ENCODE measurements around the gene CCDC78. TPM values are rescaled to one million over a fixed set of nuclear protein-coding genes. Genes with fewer than 3 reads are reported as not detected.

Gene CCDC78
- total and polyA plus RNA-seq, 2 experiments from 2014 or later: 10.5 to 12.6 TPM

DNA sequence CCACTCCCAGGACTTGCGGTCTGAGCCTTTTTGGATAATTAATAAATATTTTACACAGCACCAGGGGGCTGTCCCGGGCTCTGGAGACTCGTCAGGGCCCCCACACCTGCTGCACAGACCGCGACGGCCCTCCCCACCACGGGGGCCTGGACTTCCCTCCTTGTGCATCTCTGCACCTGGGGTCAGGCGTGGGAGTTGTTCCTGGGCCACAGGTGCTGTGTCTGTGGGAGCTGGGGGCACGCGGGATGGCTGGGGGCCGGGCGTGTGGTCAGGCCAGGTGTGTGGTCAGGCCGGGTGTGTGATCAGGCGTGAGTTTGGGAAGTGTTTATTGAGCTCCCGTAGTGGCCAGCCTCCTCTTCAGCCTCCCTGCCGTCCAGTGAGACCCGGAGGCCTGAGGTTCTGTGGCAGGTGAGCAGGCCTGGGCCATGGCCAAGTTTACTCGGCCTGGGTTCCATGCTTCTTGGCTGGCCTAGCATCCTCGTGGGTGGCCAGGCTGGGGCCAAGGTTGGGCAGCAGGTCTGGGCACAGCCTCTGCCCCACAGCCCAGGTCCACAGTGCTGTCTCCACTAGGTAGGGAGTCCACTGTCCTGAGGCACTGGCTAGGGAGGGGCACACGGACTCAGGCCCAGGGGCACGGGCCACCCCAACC, 47.9 kb downstream of the CCDC78 start (continued):
- TF ChIP-seq STAT1 (IDR thresholded peaks at IDR 0.05; ENCODE audit: unreplicated experiment) (no peak), JUNB (IDR thresholded peaks at IDR 0.05; ENCODE audit: unreplicated experiment) (no peak), ZNF114 (CRISPR knock-in tag; IDR thresholded peaks at IDR 0.05) (no peak), NANOG (IDR thresholded peaks at IDR 0.05; ENCODE audit: borderline replicate concordance) (no peak), EZH2phosphoT487 (IDR thresholded peaks at IDR 0.05; ENCODE audit: unreplicated experiment) (no peak), ZNF331 (CRISPR knock-in tag; IDR thresholded peaks at IDR 0.05; ENCODE audit: low read depth) (no peak)
- TF ChIP-seq, protein P1, sequence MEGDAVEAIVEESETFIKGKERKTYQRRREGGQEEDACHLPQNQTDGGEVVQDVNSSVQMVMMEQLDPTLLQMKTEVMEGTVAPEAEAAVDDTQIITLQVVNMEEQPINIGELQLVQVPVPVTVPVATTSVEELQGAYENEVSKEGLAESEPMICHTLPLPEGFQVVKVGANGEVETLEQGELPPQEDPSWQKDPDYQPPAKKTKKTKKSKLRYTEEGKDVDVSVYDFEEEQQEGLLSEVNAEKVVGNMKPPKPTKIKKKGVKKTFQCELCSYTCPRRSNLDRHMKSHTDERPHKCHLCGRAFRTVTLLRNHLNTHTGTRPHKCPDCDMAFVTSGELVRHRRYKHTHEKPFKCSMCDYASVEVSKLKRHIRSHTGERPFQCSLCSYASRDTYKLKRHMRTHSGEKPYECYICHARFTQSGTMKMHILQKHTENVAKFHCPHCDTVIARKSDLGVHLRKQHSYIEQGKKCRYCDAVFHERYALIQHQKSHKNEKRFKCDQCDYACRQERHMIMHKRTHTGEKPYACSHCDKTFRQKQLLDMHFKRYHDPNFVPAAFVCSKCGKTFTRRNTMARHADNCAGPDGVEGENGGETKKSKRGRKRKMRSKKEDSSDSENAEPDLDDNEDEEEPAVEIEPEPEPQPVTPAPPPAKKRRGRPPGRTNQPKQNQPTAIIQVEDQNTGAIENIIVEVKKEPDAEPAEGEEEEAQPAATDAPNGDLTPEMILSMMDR (conservative IDR thresholded peaks at IDR 0.05; ENCODE audit: low read depth in 2 of 2): no peak

DNA sequence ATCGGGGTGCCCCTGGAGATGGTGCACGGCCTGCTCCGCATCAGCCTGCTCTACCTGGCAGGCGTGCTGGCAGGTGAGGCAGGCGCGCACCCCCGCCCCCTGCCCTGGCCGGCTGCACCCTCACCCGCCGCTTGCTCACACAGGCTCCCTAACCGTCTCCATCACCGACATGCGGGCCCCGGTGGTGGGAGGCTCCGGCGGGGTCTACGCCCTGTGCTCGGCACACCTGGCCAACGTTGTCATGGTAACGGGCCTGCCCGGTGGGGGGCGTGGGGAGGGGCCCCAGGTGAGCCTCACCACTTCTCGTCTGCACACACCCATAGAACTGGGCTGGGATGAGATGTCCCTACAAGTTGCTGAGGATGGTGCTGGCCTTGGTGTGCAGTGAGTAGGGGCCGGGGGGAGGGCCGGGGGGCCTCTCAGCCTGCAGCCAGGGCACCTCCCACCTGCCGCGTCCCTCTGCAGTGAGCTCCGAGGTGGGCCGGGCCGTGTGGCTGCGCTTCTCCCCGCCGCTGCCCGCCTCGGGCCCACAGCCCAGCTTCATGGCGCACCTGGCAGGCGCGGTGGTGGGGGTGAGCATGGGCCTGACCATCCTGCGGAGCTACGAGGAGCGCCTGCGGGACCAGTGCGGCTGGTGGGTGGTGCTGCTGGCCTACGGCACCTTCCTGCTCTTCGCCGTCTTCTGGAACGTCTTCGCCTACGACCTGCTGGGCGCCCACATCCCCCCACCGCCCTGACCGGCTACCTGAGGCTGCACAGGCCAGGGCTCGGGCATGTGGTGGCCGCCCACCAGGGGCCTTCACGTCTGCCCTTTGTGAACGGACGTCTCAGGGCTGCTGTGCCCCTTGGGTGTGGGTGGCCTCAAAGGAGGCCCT, 48.7 kb downstream of the CCDC78 start:
- peak; percentile 77 for DNase-seq (ENCODE audit: low spot score)

DNA sequence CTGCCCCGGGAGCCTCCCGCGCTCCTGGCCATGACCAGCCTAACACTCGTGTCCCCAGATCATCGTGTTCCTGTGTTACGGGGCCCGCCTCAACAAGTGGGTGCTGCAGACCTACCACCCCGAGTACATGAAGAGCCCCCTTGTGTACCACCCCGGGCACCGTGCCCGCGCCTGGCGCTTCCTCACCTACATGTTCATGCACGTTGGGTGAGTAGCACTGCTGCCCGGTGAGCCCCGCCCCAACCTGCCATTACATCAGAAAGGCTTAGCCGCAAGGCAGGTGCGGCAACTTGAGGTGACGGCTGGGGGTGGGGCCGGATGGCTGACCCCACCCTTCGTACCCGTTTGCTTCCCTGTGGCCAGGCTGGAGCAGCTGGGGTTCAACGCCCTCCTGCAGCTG, 49.3 kb downstream of the CCDC78 start:
- DNase-seq (ENCODE audit: low spot score): peak; percentile 54
- Histone ChIP-seq H3K79me2 (replicated peaks; ENCODE audit: insufficient read depth) (peaks cover 9% of the 10 kb centered on the region; the same call in 1 of the 2 replicates), H3K4me2 (peak overlapping the region; percentile 74), H3K36me3 (ENCODE audit: insufficient read depth) (no peaks in the 10 kb centered on the region), H4K20me1 (replicated peaks; ENCODE audit: insufficient read depth) (peaks cover 10% of the 10 kb centered on the region), H3K27ac (ENCODE audit: low read depth) (no peak overlapping the region), H3K27me3 (ENCODE audit: insufficient read depth) (no peaks in the 10 kb centered on the region), H2AFZ (no peak overlapping the region), H3K9me2 (ENCODE audit: insufficient read depth) (no peaks in the 10 kb centered on the region), H3F3A (replicated peaks; ENCODE audit: low read depth) (peaks cover 27% of the 10 kb centered on the region), H3K4me3 (peak overlapping the region; percentile 48), H3K4me1 (ENCODE audit: insufficient read depth) (peaks cover 11% of the 10 kb centered on the region; the same call in 1 of the 2 replicates)
- no peaks in the 10 kb centered on the region; the same call in 1 of the 3 replicates for H3K9me3 Mint-ChIP-seq
- peaks cover 27% of the 10 kb centered on the region for H3K4me1 Mint-ChIP-seq
- H3K27me3 Mint-ChIP-seq (ENCODE audit: insufficient read depth, low read depth, poor library complexity): peaks cover 17% of the 10 kb centered on the region
- H3K36me3 Mint-ChIP-seq (ENCODE audit: low read depth): peaks cover 17% of the 10 kb centered on the region
- peak; percentile 5 for ATAC-seq
- H3K27ac Mint-ChIP-seq: no peak overlapping the region; the same call in 1 of the 2 replicates
- TF ChIP-seq EZH2 (IDR thresholded peaks at IDR 0.05; ENCODE audit: low read depth, unreplicated experiment) (no peak), POLR2AphosphoS5 (IDR thresholded peaks at IDR 0.05; ENCODE audit: low read depth) (peak; percentile 20; the same call in 1 of the 2 replicates)
- peak overlapping the region; percentile 36; the same call in 2 of the 3 replicates for H3K4me3 Mint-ChIP-seq

More for the DNA sequence above, 48.7 kb downstream of the CCDC78 start:
- ATAC-seq: peak; percentile 21
- Histone ChIP-seq H3K4me1 (ENCODE audit: insufficient read depth) (peaks cover 11% of the 10 kb centered on the region; the same call in 1 of the 2 replicates), H3K4me2 (peak overlapping the region; percentile 74), H3F3A (replicated peaks; ENCODE audit: low read depth) (peaks cover 33% of the 10 kb centered on the region), H3K27ac (ENCODE audit: low read depth) (no peak overlapping the region), H4K20me1 (replicated peaks; ENCODE audit: insufficient read depth) (peaks cover 17% of the 10 kb centered on the region), H3K4me3 (peak overlapping the region; percentile 48), H3K36me3 (ENCODE audit: insufficient read depth) (no peaks in the 10 kb centered on the region; the same call in 1 of the 2 replicates), H2AFZ (no peak overlapping the region), H3K27me3 (ENCODE audit: insufficient read depth) (no peaks in the 10 kb centered on the region), H3K79me2 (replicated peaks; ENCODE audit: insufficient read depth) (peaks cover 9% of the 10 kb centered on the region; the same call in 1 of the 2 replicates), H3K9me2 (ENCODE audit: insufficient read depth) (no peaks in the 10 kb centered on the region)
- peak overlapping the region; percentile 36; the same call in 1 of the 3 replicates for H3K4me3 Mint-ChIP-seq
- peaks cover 20% of the 10 kb centered on the region for H3K27me3 Mint-ChIP-seq (ENCODE audit: insufficient read depth, low read depth, poor library complexity)
- no peak overlapping the region for H3K27ac Mint-ChIP-seq
- H3K4me1 Mint-ChIP-seq: peaks cover 31% of the 10 kb centered on the region
- no peaks in the 10 kb centered on the region; the same call in 1 of the 3 replicates for H3K9me3 Mint-ChIP-seq
- peaks cover 23% of the 10 kb centered on the region for H3K36me3 Mint-ChIP-seq (ENCODE audit: low read depth)
- TF ChIP-seq ZNF114 (CRISPR knock-in tag; IDR thresholded peaks at IDR 0.05) (no peak), NANOG (IDR thresholded peaks at IDR 0.05; ENCODE audit: borderline replicate concordance) (no peak), EZH2 (IDR thresholded peaks at IDR 0.05; ENCODE audit: low read depth, unreplicated experiment) (no peak), STAT1 (IDR thresholded peaks at IDR 0.05; ENCODE audit: unreplicated experiment) (no peak)

All from GM23338 (cell line).